Thyroid gland (tissue), 4 donors: ENCODE measurements around the gene ITGAV.

ENCODE experiments used
- POLR2A ChIP-seq, 2 donors: fragments of 450-650 bp; IDR thresholded peaks; one replicate each; pipeline ENCODE4 v1.6.1; 2017; ENCODE audit warnings: antibody characterized with exemption in 2 of 2, mild to moderate bottlenecking in 2 of 2, moderate library complexity in 1 of 2
- TF ChIP-seq, protein P1 (sequence below), 6 experiments: fragments of 200-600 bp in 3 of 6; fragments of 450-650 bp in 3 of 6; sonication (generic) in 3 of 6; IDR thresholded peaks; one replicate each; pipeline ENCODE4 v1.5.1; 2016 to 2019; ENCODE audit warnings: antibody characterized with exemption in 6 of 6, mild to moderate bottlenecking in 2 of 6, inconsistent platforms in 1 of 6, moderate library complexity in 1 of 6

DNA sequence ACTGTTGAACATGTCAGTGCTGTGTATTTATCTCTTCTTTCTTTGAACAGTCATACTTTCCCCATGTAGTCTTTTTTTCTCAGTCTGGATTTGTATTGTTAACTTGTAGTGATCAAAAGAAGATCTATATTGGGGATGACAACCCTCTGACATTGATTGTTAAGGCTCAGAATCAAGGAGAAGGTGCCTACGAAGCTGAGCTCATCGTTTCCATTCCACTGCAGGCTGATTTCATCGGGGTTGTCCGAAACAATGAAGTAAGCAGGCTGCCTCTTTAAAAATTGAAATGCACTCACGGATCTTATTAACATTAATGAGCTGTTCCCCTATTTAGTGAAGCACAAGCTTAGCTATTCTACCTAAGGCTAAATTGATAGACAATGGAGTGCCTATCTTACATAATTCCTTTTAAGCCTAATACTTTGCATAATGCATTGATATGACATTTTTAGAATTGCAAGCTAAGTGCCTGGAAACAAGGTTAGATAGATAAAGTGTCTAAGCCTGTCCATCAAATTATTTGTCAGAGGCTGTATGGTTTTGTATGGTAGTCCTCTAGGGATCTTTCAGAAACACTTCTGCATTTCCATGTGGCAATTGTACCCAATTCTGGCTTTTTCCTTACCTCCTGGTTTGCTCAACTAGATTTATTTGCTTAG lies 74.7 kb downstream of the ITGAV start:
- TF ChIP-seq, protein P1, sequence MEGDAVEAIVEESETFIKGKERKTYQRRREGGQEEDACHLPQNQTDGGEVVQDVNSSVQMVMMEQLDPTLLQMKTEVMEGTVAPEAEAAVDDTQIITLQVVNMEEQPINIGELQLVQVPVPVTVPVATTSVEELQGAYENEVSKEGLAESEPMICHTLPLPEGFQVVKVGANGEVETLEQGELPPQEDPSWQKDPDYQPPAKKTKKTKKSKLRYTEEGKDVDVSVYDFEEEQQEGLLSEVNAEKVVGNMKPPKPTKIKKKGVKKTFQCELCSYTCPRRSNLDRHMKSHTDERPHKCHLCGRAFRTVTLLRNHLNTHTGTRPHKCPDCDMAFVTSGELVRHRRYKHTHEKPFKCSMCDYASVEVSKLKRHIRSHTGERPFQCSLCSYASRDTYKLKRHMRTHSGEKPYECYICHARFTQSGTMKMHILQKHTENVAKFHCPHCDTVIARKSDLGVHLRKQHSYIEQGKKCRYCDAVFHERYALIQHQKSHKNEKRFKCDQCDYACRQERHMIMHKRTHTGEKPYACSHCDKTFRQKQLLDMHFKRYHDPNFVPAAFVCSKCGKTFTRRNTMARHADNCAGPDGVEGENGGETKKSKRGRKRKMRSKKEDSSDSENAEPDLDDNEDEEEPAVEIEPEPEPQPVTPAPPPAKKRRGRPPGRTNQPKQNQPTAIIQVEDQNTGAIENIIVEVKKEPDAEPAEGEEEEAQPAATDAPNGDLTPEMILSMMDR (IDR thresholded peaks at IDR 0.05): no peak
- TF ChIP-seq POLR2A (IDR thresholded peaks at IDR 0.05): no peak
